H1 (cell line): ENCODE results near the gene SCUBE2.

Experiments
- MAFK ChIP-seq: IDR thresholded peaks from 2 replicates; pipeline ENCODE4 v1.6.1; 2012; ENCODE audit warnings: low read depth, mild to moderate bottlenecking, improper control_type of control experiment, low read length
- TF ChIP-seq, protein P1 (sequence below), 3 experiments: IDR thresholded peaks; 1 replicate in 2 of 3; 2 replicates in 1 of 3; pipeline versions ENCODE4 v1.5.1 to v1.6.1; 2011; ENCODE audit warnings: low read length in 3 of 3, mild to moderate bottlenecking in 3 of 3, inconsistent platforms in 2 of 3, low read depth in 1 of 3, moderate library complexity in 1 of 3; ENCODE audit not compliant: insufficient read depth in 1 of 3; ENCODE audit errors: control extremely low read depth in 1 of 3

- TF ChIP-seq MAFK: no peak
- TF ChIP-seq, protein P1, sequence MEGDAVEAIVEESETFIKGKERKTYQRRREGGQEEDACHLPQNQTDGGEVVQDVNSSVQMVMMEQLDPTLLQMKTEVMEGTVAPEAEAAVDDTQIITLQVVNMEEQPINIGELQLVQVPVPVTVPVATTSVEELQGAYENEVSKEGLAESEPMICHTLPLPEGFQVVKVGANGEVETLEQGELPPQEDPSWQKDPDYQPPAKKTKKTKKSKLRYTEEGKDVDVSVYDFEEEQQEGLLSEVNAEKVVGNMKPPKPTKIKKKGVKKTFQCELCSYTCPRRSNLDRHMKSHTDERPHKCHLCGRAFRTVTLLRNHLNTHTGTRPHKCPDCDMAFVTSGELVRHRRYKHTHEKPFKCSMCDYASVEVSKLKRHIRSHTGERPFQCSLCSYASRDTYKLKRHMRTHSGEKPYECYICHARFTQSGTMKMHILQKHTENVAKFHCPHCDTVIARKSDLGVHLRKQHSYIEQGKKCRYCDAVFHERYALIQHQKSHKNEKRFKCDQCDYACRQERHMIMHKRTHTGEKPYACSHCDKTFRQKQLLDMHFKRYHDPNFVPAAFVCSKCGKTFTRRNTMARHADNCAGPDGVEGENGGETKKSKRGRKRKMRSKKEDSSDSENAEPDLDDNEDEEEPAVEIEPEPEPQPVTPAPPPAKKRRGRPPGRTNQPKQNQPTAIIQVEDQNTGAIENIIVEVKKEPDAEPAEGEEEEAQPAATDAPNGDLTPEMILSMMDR (IDR thresholded peaks at IDR 0.05; ENCODE audit: control extremely low read depth in 1 of 3, insufficient read depth in 1 of 3, low read depth in 1 of 3, low read length in 3 of 3): no peak
Measured at GRCh38 chr11:9008011-9008550, 83.3 kb downstream of the SCUBE2 start.
